Suprapubic skin (tissue), 3 donors: Measurements from ENCODE around the gene SYNGR3.

Experiments used
- POLR2AphosphoS5 ChIP-seq, 3 donors: sonication (generic); formaldehyde crosslinking; IDR thresholded peaks; one replicate each; pipeline ENCODE4 v1.6.1; 2017; ENCODE audit warnings: antibody characterized with exemption in 3 of 3
- TF ChIP-seq, protein P1 (sequence below), 2 donors: fragments of 200-600 bp in 1 of 2; fragments of 450-650 bp in 1 of 2; sonication (generic) in 1 of 2; IDR thresholded peaks; one replicate each; pipeline ENCODE4 v1.5.1; 2016 to 2019; ENCODE audit warnings: antibody characterized with exemption in 2 of 2, mild to moderate bottlenecking in 1 of 2, moderate library complexity in 1 of 2

DNA sequence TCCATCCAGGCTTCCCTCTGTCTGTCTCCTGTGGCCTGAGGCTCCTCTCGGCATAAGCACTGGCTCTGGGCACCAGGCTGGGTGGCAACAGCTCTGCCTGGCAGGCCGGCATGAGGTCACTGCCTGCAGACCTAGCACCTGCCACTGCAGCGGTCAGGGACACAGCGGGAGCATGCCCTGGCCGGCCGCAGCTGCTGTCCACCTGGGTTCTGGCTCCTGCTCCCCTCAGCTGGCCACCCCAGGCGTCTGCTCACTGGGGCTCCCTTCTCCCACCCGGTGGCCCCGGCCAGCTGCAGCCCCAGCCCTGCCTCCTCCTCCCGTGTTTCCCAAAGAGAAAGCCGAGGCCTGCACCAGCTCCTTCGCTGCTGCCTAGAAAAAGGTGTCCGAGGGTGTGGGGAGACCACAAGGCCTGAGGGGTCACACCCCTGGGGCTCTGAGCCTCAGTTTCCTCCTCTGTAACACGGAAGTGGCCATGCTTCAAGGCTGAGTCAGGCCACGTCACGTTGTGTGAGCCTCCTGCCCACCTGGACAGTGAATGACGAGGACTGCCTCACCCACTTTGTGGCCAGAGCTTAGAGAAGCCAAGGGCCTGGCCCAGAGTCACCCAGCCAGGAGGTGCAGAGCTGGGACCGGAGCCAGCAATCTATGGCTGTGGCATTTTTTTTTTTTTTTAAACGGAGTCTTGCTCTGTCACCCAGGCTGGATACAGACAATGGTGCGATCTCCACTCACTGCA, 51.2 kb downstream of the SYNGR3 start:
- no peak for TF ChIP-seq POLR2AphosphoS5 (IDR thresholded peaks at IDR 0.05)
- TF ChIP-seq, protein P1, sequence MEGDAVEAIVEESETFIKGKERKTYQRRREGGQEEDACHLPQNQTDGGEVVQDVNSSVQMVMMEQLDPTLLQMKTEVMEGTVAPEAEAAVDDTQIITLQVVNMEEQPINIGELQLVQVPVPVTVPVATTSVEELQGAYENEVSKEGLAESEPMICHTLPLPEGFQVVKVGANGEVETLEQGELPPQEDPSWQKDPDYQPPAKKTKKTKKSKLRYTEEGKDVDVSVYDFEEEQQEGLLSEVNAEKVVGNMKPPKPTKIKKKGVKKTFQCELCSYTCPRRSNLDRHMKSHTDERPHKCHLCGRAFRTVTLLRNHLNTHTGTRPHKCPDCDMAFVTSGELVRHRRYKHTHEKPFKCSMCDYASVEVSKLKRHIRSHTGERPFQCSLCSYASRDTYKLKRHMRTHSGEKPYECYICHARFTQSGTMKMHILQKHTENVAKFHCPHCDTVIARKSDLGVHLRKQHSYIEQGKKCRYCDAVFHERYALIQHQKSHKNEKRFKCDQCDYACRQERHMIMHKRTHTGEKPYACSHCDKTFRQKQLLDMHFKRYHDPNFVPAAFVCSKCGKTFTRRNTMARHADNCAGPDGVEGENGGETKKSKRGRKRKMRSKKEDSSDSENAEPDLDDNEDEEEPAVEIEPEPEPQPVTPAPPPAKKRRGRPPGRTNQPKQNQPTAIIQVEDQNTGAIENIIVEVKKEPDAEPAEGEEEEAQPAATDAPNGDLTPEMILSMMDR (IDR thresholded peaks at IDR 0.05), result no peak
